HEK293 (cell line): ENCODE data around the gene ANGPTL2.
A peak's percentile ranks its signal among the peaks of the same experiment; 100 is the strongest.

ENCODE experiments used
- CTCF ChIA-PET: fragments of 350-600 bp; formaldehyde crosslinking; extraction: SDS; loops from one replicate; lab custom pipeline; 2021; ENCODE audit warnings: antibody characterized with exemption; lab: Yijun Ruan, JAX
- POLR2A ChIA-PET: fragments of 300-600 bp; formaldehyde crosslinking; extraction: SDS; loops from one replicate; lab custom pipeline; 2020; ENCODE audit warnings: antibody characterized with exemption, inconsistent platforms; lab: Yijun Ruan, JAX
- H3K27ac ChIP-seq: fragments of 200-500 bp; sonication (Bioruptor generic); 2 replicates; pipeline ENCODE4 v1.5.1; 2014; ENCODE audit warnings: low read depth, low read length, control low read depth, inconsistent platforms; ENCODE audit errors: extremely low read depth
- H3K36me3 ChIP-seq, 2 experiments: fragments of 200-500 bp in 1 of 2; sonication (Bioruptor generic) in 1 of 2; 1 replicate in 1 of 2; 2 replicates in 1 of 2; pipeline ENCODE4 v1.5.1; 2014 to 2017; ENCODE audit warnings: inconsistent platforms in 2 of 2, low read length in 2 of 2; ENCODE audit not compliant: control insufficient read depth in 2 of 2, insufficient read depth in 1 of 2
- H3K4me1 ChIP-seq: fragments of 200-500 bp; sonication (Bioruptor generic); 2 replicates; pipeline ENCODE4 v1.5.1; 2014; ENCODE audit warnings: mild to moderate bottlenecking, low read length, inconsistent platforms; ENCODE audit not compliant: control insufficient read depth, insufficient read depth
- H3K4me3 ChIP-seq: 2 replicates; pipeline ENCODE4 v1.5.1; 2011; ENCODE audit warnings: low read depth, mild to moderate bottlenecking, control low read depth, low read length, moderate library complexity
- H3K9me3 ChIP-seq: fragments of 200-500 bp; sonication (Bioruptor generic); 2 replicates; pipeline ENCODE4 v1.5.1; 2014; ENCODE audit warnings: low read depth, low read length, inconsistent platforms; ENCODE audit not compliant: control insufficient read depth, insufficient read depth
- KLF10 ChIP-seq: fragments of 450-650 bp; IDR thresholded peaks from 2 replicates; pipeline ENCODE4 v1.5.1; 2018; ENCODE audit warnings: missing biosample characterization, mild to moderate bottlenecking, missing genetic modification characterization
- PRDM1 ChIP-seq: fragments of 450-650 bp; formaldehyde crosslinking; IDR thresholded peaks from 2 replicates; pipeline ENCODE4; 2016; ENCODE audit warnings: missing biosample characterization, missing genetic modification characterization
- ZBTB21 ChIP-seq: fragments of 450-650 bp; formaldehyde crosslinking; IDR thresholded peaks from 2 replicates; pipeline ENCODE4 v1.5.1; 2017; ENCODE audit warnings: missing biosample characterization, missing genetic modification characterization
- ZNF146 ChIP-seq: fragments of 450-650 bp; formaldehyde crosslinking; IDR thresholded peaks from 2 replicates; pipeline ENCODE4 v1.5.1; 2016; ENCODE audit warnings: missing biosample characterization, missing genetic modification characterization
- ZNF248 ChIP-seq: fragments of 450-650 bp; formaldehyde crosslinking; IDR thresholded peaks from 2 replicates; pipeline ENCODE4 v1.5.1; 2017; ENCODE audit warnings: missing biosample characterization, missing genetic modification characterization
- ZNF37A ChIP-seq: fragments of 450-650 bp; IDR thresholded peaks from 2 replicates; pipeline ENCODE4 v1.5.1; 2018; ENCODE audit warnings: missing biosample characterization, missing genetic modification characterization
- ZNF776 ChIP-seq: fragments of 450-650 bp; formaldehyde crosslinking; IDR thresholded peaks from 2 replicates; pipeline ENCODE4 v1.5.0; 2017; ENCODE audit warnings: missing biosample characterization, missing genetic modification characterization, borderline replicate concordance
- ZNF777 ChIP-seq: fragments of 450-650 bp; formaldehyde crosslinking; IDR thresholded peaks from 2 replicates; pipeline ENCODE4 v1.5.1; 2017; ENCODE audit warnings: missing biosample characterization, missing genetic modification characterization, borderline replicate concordance
- ZSCAN16 ChIP-seq: fragments of 450-650 bp; formaldehyde crosslinking; IDR thresholded peaks from 2 replicates; pipeline ENCODE4 v1.5.1; 2016; ENCODE audit warnings: missing biosample characterization, missing genetic modification characterization
- TF ChIP-seq, protein P1 (sequence below): fragments of 450-650 bp; formaldehyde crosslinking; IDR thresholded peaks from 2 replicates; pipeline ENCODE4 v1.5.1; 2016; ENCODE audit warnings: missing biosample characterization, missing genetic modification characterization
- TF ChIP-seq, protein P2 (sequence below): fragments of 450-650 bp; formaldehyde crosslinking; IDR thresholded peaks from 2 replicates; pipeline ENCODE4 v1.5.1; 2016; ENCODE audit warnings: missing biosample characterization, missing genetic modification characterization, borderline replicate concordance
- TF ChIP-seq, protein P3 (sequence below): fragments of 450-650 bp; formaldehyde crosslinking; IDR thresholded peaks from 2 replicates; pipeline ENCODE4 v1.5.1; 2016; ENCODE audit warnings: missing biosample characterization, missing genetic modification characterization, low read depth

Gene ANGPTL2

DNA sequence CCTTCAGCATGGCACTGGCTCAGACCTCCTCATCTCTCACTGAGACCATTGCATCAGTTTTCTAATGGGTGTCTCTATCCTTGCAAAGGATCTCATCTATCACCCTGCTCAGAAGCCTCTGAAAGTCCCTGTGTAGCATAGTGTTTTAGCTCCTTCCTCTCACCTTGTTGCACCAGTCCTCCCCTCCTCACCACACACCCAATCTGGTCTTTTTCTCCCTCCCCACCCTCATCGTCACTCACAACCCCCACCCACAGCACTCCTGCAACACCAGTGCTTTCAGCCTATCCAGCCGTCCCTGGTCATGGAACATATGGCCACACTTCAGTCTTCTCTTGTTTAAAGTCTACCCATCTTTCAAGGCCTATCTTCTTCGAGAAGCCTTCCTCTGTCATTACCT is 74.5 kb downstream of the ANGPTL2 start (continued):
- TF ChIP-seq, protein P1, sequence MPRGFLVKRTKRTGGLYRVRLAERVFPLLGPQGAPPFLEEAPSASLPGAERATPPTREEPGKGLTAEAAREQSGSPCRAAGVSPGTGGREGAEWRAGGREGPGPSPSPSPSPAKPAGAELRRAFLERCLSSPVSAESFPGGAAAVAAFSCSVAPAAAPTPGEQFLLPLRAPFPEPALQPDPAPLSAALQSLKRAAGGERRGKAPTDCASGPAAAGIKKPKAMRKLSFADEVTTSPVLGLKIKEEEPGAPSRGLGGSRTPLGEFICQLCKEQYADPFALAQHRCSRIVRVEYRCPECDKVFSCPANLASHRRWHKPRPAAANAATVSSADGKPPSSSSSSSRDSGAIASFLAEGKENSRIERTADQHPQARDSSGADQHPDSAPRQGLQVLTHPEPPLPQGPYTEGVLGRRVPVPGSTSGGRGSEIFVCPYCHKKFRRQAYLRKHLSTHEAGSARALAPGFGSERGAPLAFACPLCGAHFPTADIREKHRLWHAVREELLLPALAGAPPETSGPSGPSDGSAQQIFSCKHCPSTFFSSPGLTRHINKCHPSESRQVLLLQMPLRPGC (tag by site-specific recombination): no peak
- no peak for TF ChIP-seq ZSCAN16 (tag by site-specific recombination)
- TF ChIP-seq, protein P2, sequence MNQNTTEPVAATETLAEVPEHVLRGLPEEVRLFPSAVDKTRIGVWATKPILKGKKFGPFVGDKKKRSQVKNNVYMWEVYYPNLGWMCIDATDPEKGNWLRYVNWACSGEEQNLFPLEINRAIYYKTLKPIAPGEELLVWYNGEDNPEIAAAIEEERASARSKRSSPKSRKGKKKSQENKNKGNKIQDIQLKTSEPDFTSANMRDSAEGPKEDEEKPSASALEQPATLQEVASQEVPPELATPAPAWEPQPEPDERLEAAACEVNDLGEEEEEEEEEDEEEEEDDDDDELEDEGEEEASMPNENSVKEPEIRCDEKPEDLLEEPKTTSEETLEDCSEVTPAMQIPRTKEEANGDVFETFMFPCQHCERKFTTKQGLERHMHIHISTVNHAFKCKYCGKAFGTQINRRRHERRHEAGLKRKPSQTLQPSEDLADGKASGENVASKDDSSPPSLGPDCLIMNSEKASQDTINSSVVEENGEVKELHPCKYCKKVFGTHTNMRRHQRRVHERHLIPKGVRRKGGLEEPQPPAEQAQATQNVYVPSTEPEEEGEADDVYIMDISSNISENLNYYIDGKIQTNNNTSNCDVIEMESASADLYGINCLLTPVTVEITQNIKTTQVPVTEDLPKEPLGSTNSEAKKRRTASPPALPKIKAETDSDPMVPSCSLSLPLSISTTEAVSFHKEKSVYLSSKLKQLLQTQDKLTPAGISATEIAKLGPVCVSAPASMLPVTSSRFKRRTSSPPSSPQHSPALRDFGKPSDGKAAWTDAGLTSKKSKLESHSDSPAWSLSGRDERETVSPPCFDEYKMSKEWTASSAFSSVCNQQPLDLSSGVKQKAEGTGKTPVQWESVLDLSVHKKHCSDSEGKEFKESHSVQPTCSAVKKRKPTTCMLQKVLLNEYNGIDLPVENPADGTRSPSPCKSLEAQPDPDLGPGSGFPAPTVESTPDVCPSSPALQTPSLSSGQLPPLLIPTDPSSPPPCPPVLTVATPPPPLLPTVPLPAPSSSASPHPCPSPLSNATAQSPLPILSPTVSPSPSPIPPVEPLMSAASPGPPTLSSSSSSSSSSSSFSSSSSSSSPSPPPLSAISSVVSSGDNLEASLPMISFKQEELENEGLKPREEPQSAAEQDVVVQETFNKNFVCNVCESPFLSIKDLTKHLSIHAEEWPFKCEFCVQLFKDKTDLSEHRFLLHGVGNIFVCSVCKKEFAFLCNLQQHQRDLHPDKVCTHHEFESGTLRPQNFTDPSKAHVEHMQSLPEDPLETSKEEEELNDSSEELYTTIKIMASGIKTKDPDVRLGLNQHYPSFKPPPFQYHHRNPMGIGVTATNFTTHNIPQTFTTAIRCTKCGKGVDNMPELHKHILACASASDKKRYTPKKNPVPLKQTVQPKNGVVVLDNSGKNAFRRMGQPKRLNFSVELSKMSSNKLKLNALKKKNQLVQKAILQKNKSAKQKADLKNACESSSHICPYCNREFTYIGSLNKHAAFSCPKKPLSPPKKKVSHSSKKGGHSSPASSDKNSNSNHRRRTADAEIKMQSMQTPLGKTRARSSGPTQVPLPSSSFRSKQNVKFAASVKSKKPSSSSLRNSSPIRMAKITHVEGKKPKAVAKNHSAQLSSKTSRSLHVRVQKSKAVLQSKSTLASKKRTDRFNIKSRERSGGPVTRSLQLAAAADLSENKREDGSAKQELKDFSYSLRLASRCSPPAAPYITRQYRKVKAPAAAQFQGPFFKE (tag by site-specific recombination): no peak

- TF ChIP-seq ZNF37A (tag by site-specific recombination) (no peak), ZNF777 (tag by site-specific recombination) (no peak), ZSCAN16 (tag by site-specific recombination) (no peak), ZNF146 (tag by site-specific recombination) (no peak), ZBTB21 (no peak), KLF10 (no peak), ZNF776 (tag by site-specific recombination) (no peak)
- TF ChIP-seq, protein P3, sequence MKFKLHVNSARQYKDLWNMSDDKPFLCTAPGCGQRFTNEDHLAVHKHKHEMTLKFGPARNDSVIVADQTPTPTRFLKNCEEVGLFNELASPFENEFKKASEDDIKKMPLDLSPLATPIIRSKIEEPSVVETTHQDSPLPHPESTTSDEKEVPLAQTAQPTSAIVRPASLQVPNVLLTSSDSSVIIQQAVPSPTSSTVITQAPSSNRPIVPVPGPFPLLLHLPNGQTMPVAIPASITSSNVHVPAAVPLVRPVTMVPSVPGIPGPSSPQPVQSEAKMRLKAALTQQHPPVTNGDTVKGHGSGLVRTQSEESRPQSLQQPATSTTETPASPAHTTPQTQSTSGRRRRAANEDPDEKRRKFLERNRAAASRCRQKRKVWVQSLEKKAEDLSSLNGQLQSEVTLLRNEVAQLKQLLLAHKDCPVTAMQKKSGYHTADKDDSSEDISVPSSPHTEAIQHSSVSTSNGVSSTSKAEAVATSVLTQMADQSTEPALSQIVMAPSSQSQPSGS (tag by site-specific recombination): no peak
- Histone ChIP-seq H3K9me3 (no peaks in the 10 kb centered on the region), H3K4me3 (no peak overlapping the region), H3K4me1 (no peaks in the 10 kb centered on the region), H3K36me3 (no peaks in the 10 kb centered on the region), H3K27ac (no peak overlapping the region)
- ChIA-PET CTCF (no interaction called here), POLR2A (no interaction called here)
These were observed 77.3 kb downstream of the ANGPTL2 start for GRCh38 chr9:127045148-127045547.

DNA sequence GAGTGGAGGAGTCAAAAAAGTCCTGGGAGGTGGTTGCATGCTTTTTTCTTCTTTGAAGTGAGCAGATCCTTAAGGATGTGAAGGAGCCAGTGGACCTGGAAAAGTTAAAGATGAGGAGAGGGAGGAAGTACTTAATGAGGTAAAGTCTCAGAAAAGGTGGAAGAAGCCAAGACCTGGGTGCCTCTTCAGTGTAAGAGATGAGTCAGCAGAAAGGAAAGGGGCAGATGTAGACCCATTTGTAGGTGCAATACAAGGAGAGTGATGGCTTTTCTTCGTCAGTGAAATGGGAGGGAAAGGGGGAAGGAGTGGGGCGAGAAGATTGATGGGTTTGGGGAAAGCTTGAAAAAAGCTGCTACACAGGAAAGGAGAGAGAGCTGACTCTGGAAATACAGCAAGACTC is 82.9 kb downstream of the ANGPTL2 start:
- Histone ChIP-seq H3K27ac (no peak overlapping the region), H3K4me1 (no peaks in the 10 kb centered on the region), H3K4me3 (no peak overlapping the region), H3K9me3 (no peaks in the 10 kb centered on the region), H3K36me3 (no peaks in the 10 kb centered on the region)
- ChIA-PET CTCF (no interaction called here), POLR2A (no interaction called here)
- no peak for TF ChIP-seq ZNF248 (tag by site-specific recombination)
- 0 out of 2 replicates have a peak, but pooled peaks have one; percentile 13 for TF ChIP-seq PRDM1 (tag by site-specific recombination)
